ENCODE results near the gene SCUBE2.
"Not testable (repeated sequence)": the region's sequence is repeated elsewhere in the genome, so short reads cannot be mapped to it uniquely, and the experiment has no call there.

SCUBE2 gene

DNA sequence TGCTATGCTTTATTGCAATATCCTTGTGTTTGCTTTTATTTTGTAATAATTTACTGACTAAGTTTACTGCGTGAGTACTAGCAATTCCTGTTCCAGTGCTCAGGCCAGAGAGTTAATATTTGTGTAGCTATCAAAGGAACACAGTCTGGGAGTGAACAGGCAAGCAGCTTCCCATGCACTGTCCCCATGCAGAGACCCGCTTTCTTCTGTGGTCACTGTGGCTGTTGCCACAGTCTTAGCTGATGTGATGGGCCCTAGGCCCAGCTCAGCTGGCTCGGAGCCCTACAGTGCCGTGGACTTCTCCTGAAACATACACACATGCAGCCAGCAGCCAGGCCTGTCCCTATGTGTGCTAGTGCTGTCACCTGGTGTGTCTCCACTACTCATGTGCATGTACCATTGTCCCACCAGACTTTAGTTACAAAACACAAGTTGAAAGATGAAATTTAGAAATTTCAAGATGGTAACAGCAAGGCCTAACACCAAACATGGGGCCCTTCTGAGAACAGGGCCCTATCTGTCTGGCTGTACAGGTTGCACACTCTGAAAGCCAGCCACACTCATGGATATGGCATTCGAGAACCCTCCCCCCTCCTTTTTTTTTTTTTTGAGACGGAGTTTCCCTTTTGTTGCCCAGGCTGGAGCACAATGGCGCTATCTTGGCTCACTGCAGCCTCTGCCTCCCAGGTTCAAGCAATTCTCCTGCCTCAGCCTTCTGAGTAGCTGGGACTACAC, 12.3 kb upstream of the SCUBE2 start:
- no peak for DNase-seq

GRCh38 chr11:9099617-9100016, 8.2 kb upstream of the SCUBE2 start:
- DNase-seq, result no peak

GRCh38 chr11:9098455-9098854, 7.1 kb upstream of the SCUBE2 start:
- DNase-seq, result not testable (repeated sequence)

- DNase-seq, result not testable (repeated sequence)
Observed at GRCh38 chr11:9097186-9097943, 6.0 kb upstream of the SCUBE2 start.

- DNase-seq, result no peak
Observed at GRCh38 chr11:9096427-9096826, 5.0 kb upstream of the SCUBE2 start.

GRCh38 chr11:9095421-9095820, 4.0 kb upstream of the SCUBE2 start:
- peak; percentile 37 for DNase-seq

DNA sequence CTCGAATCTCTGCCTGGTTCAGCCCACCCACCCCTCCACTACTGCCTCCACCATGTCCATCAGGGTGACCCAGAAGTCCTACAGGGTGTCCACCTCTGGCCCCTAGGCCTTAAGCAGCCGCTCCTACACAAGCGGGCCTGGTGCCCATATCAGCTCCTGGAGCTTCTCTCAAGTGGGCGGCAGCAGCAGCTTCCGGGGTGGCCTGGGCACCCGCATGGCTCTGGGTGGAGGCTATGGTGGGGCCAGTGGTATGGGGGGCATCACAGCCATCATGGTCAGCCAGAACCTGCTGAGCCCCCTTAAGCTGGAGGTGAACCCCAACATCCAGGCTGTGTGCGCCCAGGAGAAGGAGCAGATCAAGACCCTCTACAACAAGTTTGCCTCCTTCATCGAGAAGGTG, 3.0 kb upstream of the SCUBE2 start:
- DNase-seq, result no peak

DNA sequence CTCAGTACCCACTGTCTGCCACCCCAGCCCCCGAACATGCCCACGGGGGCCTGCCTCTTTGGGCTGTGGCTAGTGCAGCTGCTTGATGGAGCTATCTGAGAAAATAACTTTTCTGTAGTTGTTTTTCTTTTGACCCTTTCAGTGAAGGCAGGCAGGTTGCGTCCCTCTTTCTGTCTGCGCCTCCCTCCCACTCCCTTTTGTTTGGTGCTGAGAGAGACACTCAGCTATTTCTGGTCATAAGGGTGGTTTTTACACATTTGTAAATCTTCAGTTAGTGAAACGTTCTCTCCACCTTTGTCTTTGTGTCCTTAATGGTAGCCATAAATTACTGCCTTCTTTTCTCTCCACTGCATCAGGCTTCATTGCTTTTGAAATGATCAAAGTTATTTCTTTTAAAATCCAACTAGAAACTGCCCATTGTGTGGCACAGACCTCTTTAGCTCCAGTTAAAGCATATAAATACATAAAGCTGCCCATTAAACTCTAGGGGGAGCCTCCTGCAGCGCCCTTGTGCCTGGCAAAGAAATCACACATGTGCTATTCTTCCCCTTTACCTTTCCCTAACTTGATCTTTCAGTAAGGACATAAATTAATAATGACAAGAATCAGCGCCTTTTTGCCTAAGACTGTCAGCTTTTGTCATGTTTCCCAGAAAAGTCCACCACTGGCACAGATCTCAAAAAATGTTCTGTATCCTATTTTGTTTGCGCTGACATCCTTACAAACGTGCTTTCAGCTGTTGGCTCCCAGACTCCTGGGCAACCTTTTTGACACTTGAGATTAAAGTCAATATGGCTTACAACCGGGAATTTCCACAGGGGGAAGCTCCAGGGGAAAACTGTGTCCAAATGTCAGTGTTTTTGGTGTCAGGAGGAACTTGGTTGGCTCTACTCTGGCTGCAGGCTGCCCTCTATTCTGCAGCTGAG, 1.7 kb upstream of the SCUBE2 start:
- peak; percentile 53 for DNase-seq

- no peak for DNase-seq
Observed at GRCh38 chr11:9092072-9092471, 673 bp upstream of the SCUBE2 start.

DNA sequence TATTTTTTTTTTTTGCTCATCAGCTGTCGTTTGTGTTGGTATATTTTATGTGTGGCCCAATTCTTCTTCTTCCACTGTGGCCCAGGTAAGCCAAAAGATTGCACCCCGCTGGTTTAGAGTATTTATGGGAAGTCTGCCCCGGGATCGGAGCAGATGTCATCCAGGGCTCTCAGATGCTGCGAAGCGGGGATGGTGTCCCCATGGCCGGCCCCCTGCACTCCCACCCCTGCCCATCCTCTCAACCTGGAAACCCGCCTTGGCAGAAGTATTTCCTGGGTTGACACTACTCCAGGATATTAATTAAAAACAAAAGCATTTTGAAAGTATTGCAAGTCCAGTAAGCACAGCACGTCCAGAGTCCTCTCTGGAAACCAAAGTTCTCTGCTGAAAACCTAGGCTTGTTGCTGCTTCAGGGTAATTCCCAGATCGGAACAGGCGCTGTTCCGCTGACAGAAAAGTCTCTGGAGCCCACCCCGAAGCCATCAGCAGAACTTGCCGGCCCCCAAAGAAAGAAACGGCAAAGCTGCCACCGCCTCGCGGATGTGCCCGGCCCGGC, 833 bp downstream of the SCUBE2 start:
- no peak for DNase-seq

- DNase-seq, result no peak
Observed at GRCh38 chr11:9089636-9090035, 1.8 kb downstream of the SCUBE2 start.

DNA sequence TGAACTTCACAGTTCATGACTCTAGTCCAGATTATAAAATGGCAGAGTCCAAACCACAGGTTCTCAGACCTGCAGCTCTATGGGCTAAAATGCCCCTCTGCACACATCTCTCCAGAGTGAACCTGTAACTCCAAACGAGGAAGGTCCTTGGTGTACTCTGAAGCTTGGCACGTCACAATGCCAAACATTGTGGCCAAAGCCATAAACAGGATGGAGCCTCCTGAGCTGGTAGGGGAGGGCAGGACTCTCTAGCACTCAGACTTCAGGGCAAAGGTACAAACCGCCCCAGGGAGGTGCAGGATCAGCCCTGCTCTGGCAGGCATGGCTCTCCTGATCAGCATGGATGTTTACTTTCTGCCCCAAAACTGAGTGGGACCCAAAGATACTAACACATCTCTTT, 2.3 kb downstream of the SCUBE2 start:
- DNase-seq, result no peak

- DNase-seq, result no peak
Observed at GRCh38 chr11:9082575-9082974, 8.8 kb downstream of the SCUBE2 start.

DNA sequence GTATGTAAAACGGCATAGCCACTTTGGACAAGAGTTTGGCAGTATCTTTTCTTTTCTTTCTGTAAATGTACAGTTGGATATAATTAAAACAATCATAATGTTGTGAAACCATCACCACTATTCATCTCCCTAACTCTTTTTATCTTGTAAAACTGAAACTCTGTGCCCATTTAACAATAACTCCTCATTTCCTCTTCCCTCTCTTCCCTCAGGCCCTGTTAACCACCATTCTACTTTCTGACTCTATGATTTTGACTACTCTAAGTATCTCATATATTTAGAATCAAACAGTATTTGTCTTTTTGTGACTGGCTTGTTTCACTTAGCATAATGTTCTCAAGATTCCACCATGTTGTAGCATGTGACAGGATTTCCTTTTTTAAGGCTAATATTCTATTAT, 10.2 kb downstream of the SCUBE2 start:
- DNase-seq, result no peak

GRCh38 chr11:9078113-9079086, 13.0 kb downstream of the SCUBE2 start:
- no peak for DNase-seq

GRCh38 chr11:9077164-9077563, 14.2 kb downstream of the SCUBE2 start:
- DNase-seq, result no peak

DNA sequence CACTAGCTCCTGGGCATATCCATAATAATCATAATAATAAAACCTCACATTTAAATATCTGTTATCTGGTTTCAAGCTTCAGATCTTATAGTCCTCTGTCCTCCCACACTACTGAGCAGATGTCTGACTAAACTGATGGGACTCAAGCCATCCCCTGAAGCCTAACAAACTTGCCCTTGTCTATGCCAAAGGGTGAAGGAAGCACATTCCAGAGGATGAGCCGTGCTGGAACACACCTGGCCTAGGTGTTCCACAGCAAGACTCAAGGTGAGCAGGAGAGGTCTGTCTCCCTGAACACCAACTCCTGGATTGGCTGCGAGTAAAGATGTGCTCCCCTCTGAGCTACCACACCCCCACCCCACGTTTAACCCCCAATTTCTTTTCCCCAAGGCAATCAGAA, 14.7 kb downstream of the SCUBE2 start:
- no peak for DNase-seq

DNA sequence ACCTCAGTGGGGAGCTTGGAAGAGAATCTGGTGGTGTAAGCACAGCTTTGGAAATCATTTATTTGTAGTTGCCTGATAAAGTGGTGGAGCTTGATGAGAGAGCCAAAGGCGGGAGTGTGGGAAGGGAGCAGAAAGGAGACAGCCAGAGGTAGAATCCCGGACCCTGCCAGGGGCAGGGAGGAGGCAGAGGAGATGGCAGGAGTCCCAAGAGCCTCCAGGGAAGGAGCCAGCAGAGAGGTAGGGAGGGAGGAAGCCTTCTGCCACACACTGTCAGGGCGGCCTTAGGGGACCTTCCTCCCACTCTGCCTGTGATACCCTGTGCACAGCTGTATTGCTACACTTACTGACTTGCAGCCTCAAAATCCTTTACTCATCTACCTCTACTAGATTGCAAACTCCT, 15.4 kb downstream of the SCUBE2 start:
- no peak for DNase-seq

- no peak for DNase-seq
Observed at GRCh38 chr11:9075556-9075955, 15.8 kb downstream of the SCUBE2 start.

DNA sequence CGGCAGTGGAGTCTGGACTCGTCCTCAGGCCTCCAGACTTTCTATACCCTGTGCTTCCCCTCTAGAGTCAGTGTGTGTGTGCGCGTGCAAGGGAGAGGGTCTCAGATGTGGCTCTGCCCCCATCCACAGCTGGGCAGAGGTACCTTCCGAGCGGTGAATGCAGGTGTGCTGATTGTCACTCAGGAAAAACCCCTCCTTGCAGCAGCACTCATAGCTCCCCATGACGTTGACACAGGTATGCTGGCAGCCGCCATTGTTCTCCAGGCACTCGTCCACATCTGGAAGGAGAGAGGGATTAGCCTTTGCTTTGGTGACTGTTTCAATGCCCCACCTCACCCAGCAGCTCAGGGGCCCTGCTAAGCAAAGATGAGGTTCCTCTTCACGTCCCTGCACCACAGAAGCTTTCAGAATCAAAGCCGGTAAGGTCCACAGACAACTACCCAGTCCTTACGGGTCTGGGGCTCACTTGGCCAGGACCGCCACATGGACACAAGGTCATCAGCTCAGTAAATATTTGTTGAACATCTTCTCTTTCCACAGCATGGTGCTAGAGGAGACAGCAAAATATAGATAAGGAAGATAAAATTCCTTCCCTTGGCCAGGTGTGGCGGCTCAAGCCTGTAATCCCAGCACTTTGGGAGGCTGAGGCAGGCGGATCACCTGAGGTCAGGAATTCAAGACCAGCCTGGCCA, 16.9 kb downstream of the SCUBE2 start:
- DNase-seq, result no peak

All from hematopoietic multipotent progenitor cell treated with erythropoietin and hydrocortisone succinate and interleukin-3 and kit ligand, for 4 days (in vitro differentiated cells).